GM13976 (cell line): ENCODE measurements around the gene LPP.

Experiments
- DNase-seq: peaks from one replicate; pipeline ENCODE4 v3.0.0; 2012; ENCODE audit warnings: low spot score
- in situ Hi-C: fragments of 300-500 bp; cut with MboI; formaldehyde crosslinking; loops from one replicate; pipeline ENCODE4 v1.12.0; 2022; ENCODE audit warnings: low sequenced_read_pairs, mixed read lengths, inconsistent platforms; ENCODE audit not compliant: unreplicated experiment
- TF ChIP-seq, protein P1 (sequence below): IDR thresholded peaks from 2 replicates; pipeline ENCODE4 v1.5.1; 2012; ENCODE audit warnings: borderline replicate concordance, mild to moderate bottlenecking; ENCODE audit not compliant: insufficient read depth; ENCODE audit errors: extremely low read depth, missing control alignments, control extremely low read depth

Gene LPP

GRCh38 chr3:188756241-188756640 lies 602.3 kb downstream of the LPP start:
- in situ Hi-C loops, result no loop called here
- DNase-seq, result no peak
- TF ChIP-seq, protein P1, sequence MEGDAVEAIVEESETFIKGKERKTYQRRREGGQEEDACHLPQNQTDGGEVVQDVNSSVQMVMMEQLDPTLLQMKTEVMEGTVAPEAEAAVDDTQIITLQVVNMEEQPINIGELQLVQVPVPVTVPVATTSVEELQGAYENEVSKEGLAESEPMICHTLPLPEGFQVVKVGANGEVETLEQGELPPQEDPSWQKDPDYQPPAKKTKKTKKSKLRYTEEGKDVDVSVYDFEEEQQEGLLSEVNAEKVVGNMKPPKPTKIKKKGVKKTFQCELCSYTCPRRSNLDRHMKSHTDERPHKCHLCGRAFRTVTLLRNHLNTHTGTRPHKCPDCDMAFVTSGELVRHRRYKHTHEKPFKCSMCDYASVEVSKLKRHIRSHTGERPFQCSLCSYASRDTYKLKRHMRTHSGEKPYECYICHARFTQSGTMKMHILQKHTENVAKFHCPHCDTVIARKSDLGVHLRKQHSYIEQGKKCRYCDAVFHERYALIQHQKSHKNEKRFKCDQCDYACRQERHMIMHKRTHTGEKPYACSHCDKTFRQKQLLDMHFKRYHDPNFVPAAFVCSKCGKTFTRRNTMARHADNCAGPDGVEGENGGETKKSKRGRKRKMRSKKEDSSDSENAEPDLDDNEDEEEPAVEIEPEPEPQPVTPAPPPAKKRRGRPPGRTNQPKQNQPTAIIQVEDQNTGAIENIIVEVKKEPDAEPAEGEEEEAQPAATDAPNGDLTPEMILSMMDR, result no peak

DNA sequence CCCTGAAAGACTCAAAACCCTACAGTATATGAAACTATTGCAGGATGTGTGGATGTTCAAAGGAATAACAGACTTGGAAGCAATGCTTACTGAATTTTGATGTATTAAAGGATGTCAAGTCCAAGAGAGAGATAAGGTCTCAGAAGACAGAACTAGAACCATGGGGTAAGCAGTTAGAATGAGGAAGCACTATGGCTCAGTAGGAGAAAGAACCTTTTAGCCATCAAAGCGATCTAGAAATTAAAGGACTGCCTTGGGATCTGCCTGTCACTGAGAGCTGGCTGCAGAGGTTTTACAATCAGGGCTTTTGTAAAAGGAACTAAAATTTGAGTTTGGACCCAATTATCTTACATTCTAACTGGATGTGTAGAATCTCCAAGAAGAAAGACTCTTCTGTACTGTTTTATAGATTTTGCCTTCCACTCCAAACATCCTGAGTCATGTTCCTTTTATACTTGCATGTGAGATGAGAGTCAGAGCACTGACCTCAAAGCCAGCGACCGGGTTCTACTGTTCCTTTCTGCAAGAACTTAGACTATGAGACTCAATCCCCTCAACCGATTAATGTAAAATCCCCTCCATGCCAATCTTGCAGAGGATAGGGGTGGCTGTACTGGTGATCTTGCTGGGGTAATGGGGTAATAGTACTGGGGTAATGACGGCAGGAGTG lies 605.5 kb downstream of the LPP start:
- DNase-seq, result no peak
- in situ Hi-C loops, result no loop called here
- TF ChIP-seq, protein P1, result no peak

DNA sequence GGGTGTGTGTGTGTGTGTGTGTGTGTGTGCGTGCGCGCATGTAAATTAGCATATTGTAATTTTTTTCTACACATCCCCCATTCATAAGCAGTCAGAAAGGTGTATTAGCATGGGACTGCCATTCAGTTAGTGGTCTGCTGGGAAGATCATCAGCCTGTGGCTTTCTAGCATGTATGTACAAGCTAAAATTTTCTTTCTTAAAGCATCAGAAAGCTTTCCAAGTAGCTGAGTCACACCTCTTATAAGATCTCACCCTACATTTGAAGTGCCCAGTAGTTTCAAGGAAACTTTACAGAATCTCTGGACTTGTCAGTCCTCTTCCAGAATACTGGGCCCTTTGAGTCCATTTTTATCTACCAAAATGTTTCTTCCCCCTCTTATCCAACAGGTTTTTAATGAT lies 606.5 kb downstream of the LPP start:
- no peak for DNase-seq
- in situ Hi-C loops, result no loop called here
- TF ChIP-seq, protein P1, result no peak

DNA sequence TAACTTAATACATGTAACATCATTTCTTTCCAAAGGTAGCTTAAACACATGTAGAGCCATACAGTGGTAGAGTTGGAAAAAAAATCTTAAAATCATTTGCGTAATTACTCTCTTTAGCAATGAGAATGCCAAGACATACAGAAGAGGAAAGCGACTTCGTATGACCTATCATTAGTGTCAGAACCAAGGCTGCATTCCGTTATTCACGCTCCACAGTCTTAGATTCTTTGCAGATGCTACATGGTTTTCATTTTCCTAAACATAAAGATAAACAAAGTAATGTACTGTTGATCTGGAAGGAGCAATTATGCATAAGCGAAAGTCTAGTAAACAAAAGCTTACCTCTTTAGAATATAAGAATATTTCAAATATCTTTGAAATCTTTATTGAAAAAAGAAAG lies 607.5 kb downstream of the LPP start:
- TF ChIP-seq, protein P1, result no peak
- in situ Hi-C loops, result no loop called here
- DNase-seq, result no peak

- TF ChIP-seq, protein P1, result no peak
- in situ Hi-C loops, result no loop called here
- DNase-seq, result no peak
Observed at GRCh38 chr3:188761964-188762363, 608.0 kb downstream of the LPP start.

GRCh38 chr3:188764609-188765008 lies 610.7 kb downstream of the LPP start:
- TF ChIP-seq, protein P1, result no peak
- in situ Hi-C loops, result no loop called here
- DNase-seq, result no peak

DNA sequence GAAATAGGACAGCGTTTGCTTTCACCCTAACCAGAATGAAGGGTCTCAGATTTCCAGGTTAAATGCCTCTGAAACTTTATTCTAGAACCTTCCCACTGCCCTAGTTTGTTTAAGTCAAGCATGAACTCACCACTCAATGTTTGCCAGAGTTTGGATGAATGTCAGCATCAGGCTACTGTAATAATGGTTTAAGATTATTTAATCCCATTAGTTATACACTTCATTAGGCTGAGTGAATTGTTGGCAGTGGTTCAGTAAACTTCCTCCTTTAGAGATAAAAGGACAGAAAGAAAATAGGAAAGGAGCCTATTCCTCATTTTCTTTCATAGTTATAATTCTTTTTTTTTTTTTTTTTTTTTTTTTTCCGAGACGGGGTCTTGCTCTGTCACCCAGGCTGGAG lies 615.9 kb downstream of the LPP start:
- DNase-seq, result no peak
- TF ChIP-seq, protein P1, result no peak
- in situ Hi-C loops, result no loop called here
